GM12873 (cell line): ENCODE data around the gene TMEM238.

Experiments used
- TF ChIP-seq, protein P1 (sequence below): IDR thresholded peaks from 2 replicates; pipeline ENCODE4 v1.5.1; 2012; ENCODE audit warnings: low read depth, mild to moderate bottlenecking, moderate library complexity, low read length, control low read depth; ENCODE audit not compliant: insufficient read depth; ENCODE audit errors: missing control alignments

TMEM238 gene

DNA sequence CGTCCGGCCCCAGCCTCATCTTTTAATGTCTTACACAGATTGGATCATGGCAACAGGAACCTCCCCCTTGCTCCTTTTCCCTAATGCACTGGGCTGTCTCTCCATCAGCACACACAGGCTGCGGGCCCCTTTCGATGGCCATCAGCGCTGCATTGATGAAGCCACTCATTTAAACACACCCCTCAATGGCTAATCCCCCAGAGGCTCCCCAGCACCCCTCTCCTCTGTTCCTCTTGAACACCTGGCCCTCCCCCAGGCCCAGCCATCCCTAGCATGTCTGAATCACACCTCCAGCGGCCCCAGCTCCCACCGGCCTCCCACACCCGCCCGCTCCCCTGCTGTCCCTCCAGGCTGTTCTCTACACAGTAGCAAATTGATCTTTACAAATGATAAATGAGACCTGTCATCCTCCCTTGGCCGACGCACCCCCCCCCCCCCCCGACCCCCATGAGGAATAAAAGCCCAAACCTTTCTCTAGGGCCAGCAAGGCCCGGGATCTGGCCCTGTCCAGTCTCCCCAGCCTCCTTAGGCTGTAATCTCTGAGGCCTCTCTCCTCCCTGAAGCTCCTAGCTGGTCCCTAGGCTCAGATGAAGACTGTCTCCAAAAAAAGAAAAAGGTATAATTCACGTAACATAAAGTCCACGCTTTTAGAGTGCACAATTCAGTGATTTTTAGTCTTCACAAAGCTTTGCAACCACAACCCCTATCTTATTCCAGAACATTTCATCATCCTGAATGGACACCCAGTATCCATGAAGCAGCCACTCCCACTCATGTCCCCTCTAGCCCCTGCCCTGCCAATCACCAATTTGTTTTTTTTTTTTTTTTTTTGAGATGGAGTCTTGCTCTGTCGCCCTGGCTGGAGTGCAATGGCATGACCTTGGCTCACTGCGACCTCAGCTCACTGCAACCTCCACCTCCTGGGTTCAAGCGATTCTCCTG is 9.0 kb upstream of the TMEM238 start:
- TF ChIP-seq, protein P1, sequence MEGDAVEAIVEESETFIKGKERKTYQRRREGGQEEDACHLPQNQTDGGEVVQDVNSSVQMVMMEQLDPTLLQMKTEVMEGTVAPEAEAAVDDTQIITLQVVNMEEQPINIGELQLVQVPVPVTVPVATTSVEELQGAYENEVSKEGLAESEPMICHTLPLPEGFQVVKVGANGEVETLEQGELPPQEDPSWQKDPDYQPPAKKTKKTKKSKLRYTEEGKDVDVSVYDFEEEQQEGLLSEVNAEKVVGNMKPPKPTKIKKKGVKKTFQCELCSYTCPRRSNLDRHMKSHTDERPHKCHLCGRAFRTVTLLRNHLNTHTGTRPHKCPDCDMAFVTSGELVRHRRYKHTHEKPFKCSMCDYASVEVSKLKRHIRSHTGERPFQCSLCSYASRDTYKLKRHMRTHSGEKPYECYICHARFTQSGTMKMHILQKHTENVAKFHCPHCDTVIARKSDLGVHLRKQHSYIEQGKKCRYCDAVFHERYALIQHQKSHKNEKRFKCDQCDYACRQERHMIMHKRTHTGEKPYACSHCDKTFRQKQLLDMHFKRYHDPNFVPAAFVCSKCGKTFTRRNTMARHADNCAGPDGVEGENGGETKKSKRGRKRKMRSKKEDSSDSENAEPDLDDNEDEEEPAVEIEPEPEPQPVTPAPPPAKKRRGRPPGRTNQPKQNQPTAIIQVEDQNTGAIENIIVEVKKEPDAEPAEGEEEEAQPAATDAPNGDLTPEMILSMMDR = no peak

GRCh38 chr19:55391702-55392615 is 7.9 kb upstream of the TMEM238 start:
- TF ChIP-seq, protein P1 = no peak

- TF ChIP-seq, protein P1 = no peak
Measured at GRCh38 chr19:55391191-55391670, 7.1 kb upstream of the TMEM238 start.

DNA sequence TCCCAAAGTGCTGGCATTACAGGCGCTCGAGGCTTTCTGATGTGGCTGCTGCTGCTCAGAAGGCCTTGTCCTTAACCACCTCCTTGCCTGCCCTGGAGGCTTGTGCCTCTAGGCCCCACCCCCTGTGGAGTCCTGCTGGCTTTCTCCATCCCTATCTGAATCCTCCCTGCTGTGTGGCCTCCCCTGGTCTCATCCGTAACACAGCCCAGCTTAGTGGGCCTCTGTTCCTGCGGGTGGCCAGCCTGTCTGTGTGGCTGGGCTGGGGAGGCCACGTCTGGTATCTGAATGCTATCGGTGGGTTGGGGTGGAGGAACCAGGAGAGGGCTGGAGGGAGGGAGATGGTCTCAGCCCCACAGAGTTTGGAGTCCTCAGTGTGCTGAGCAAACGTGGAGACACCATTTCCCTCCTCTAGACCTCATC is 6.4 kb upstream of the TMEM238 start:
- TF ChIP-seq, protein P1 = no peak

DNA sequence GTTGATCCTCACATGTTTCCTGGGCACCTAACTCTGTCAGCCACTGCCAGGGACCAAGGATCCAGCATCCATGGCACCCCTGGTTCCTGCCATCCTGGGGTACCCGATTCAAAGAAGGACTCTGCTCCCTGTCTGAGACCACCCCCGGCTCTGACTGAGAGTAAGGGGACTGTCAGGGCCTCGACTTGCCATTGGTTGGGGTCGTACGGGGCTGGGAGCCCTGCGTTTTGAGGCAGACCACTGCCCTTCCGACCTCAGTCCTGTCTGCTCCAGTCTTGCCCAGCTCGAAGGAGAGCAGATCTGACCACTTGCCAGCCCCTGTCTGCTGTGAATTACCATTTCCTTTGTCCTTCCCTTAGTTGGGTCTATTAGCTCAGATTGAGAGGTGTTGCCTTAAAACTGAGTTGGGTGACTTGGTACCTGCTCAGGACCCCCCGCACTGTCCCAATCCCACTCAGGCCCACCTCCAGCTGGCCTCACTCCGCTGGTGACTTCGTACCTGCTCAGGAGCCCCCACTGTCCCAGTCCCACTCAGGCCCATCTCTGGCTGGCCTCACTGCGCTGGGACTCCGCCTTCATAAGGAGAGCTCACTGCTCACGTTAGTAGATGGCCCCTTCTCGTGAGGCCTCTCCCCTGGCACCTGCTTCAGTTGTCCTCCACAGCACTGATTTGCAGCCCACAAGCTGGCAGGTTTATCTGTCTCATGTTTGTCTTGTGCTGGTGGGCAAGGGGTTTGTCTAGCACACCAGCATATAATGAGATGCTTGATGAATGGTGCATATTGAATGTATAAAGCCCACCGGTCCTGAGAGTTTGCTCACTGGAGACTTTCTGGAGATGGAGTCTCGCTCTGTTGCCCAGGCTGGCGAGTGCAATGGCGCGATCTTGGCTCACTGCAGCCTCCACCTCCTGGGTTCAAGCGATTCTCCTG is 5.6 kb upstream of the TMEM238 start:
- TF ChIP-seq, protein P1 = no peak

DNA sequence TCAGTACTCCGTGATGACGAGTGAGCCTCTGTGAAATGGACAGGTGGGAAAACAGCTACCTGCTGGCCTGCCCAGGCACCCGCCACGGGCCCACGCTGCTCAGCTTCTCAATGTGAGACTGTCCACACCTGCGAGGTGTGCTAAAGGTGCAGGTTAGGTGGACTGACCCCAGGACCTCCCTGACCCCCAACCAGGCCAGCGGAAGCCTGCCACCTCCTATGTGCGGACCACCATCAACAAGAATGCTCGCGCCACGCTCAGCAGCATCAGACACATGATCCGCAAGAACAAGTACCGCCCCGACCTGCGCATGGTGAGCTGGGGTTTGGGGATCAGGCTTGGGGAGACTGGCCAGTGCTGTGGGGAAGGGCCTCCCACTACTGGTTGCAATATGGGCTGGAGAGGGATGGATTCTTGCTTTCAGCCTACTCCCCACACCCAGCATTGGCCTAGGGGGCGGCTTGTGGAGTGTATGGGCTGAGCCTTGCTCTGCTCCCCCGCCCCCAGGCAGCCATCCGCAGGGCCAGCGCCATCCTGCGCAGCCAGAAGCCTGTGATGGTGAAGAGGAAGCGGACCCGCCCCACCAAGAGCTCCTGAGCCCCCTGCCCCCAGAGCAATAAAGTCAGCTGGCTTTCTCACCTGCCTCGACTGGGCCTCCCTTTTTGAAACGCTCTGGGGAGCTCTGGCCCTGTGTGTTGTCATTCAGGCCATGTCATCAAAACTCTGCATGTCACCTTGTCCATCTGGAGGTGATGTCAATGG is 3.8 kb upstream of the TMEM238 start:
- TF ChIP-seq, protein P1 = no peak
